ENCODE measurements around the gene TUBB4A.

TUBB4A gene

GRCh38 chr19:6494438-6495036 lies 7.6 kb downstream of the TUBB4A start:
- DNase-seq (ENCODE audit: low spot score), result no peak

- no peak for DNase-seq (ENCODE audit: low spot score)
Measured at GRCh38 chr19:6491802-6492592, 10.1 kb downstream of the TUBB4A start.

- DNase-seq (ENCODE audit: low spot score), result no peak
Measured at GRCh38 chr19:6490134-6490533, 12.0 kb downstream of the TUBB4A start.

GRCh38 chr19:6489278-6490061 lies 12.6 kb downstream of the TUBB4A start:
- no peak for DNase-seq (ENCODE audit: low spot score)

- DNase-seq (ENCODE audit: low spot score), result no peak
Measured at GRCh38 chr19:6484831-6485230, 17.3 kb downstream of the TUBB4A start.

GRCh38 chr19:6484230-6484629 lies 17.9 kb downstream of the TUBB4A start:
- no peak for DNase-seq (ENCODE audit: low spot score)

GRCh38 chr19:6483235-6483634 lies 18.9 kb downstream of the TUBB4A start:
- no peak for DNase-seq (ENCODE audit: low spot score)

GRCh38 chr19:6482343-6482686 lies 19.8 kb downstream of the TUBB4A start:
- DNase-seq (ENCODE audit: low spot score), result no peak

GRCh38 chr19:6481541-6482342 lies 20.4 kb downstream of the TUBB4A start, which contains the start of gene DENND1C:
DENND1C (minus strand) TSS chr19:6481787; CDS start chr19:6481695, 92 bp downstream.
- DNase-seq (ENCODE audit: low spot score), result no peak

- DNase-seq (ENCODE audit: low spot score), result no peak
Measured at GRCh38 chr19:6480848-6481415, 21.2 kb downstream of the TUBB4A start.

- DNase-seq (ENCODE audit: low spot score), result no peak
Measured at GRCh38 chr19:6479836-6480398, 22.2 kb downstream of the TUBB4A start.

- no peak for DNase-seq (ENCODE audit: low spot score)
Measured at GRCh38 chr19:6478815-6479214, 23.3 kb downstream of the TUBB4A start.

- DNase-seq (ENCODE audit: low spot score), result no peak
Measured at GRCh38 chr19:6476896-6477431, 25.1 kb downstream of the TUBB4A start.

GRCh38 chr19:6476155-6476895 lies 25.8 kb downstream of the TUBB4A start:
- no peak for DNase-seq (ENCODE audit: low spot score)

- DNase-seq (ENCODE audit: low spot score), result no peak
Measured at GRCh38 chr19:6475321-6476108, 26.6 kb downstream of the TUBB4A start.

- no peak for DNase-seq (ENCODE audit: low spot score)
Measured at GRCh38 chr19:6473647-6474046, 28.5 kb downstream of the TUBB4A start.

- DNase-seq (ENCODE audit: low spot score), result no peak
Measured at GRCh38 chr19:6472713-6473112, 29.4 kb downstream of the TUBB4A start.

GRCh38 chr19:6471076-6471475 lies 31.0 kb downstream of the TUBB4A start:
- no peak for DNase-seq (ENCODE audit: low spot score)

- no peak for DNase-seq (ENCODE audit: low spot score)
Measured at GRCh38 chr19:6470173-6470572, 31.9 kb downstream of the TUBB4A start.

- no peak for DNase-seq (ENCODE audit: low spot score)
Measured at GRCh38 chr19:6467384-6467783, 34.7 kb downstream of the TUBB4A start.
